Right lobe of liver (tissue), 6 donors: ENCODE measurements around the gene DLX3. TPM values are rescaled to one million over a fixed set of nuclear protein-coding genes. Genes with fewer than 3 reads are reported as not detected.

ENCODE experiments used
- ATAC-seq, 4 donors: fragments of 200-7000 bp; cut with Tn5 transposase; one replicate each; pipeline ENCODE4 v1.9.1; 2020; ENCODE audit warnings: mild to moderate bottlenecking in 4 of 4, moderate library complexity in 4 of 4
- DNase-seq, 3 donors: peaks; one replicate each; pipeline ENCODE4 v3.0.0-alpha.2; 2020
- H3K27ac ChIP-seq, 3 donors: fragments of 200-600 bp; one replicate each; pipeline ENCODE4 v1.8.0; 2022
- H3K27me3 ChIP-seq, 2 donors: fragments of 200-600 bp; one replicate each; pipeline ENCODE4 v1.8.0; 2022
- H3K36me3 ChIP-seq, 4 donors: fragments of 200-600 bp; sonication (generic) in 1 of 4; one replicate each; pipeline versions ENCODE4 v1.5.1 to v1.8.0; 2017 to 2022; ENCODE audit warnings: control low read depth in 1 of 4
- H3K4me1 ChIP-seq, 4 donors: fragments of 200-600 bp; sonication (generic) in 1 of 4; one replicate each; pipeline versions ENCODE4 v1.5.1 to v1.8.0; 2017 to 2022; ENCODE audit warnings: control low read depth in 1 of 4
- H3K4me3 ChIP-seq, 3 donors: fragments of 200-600 bp; one replicate each; pipeline ENCODE4 v1.8.0; 2022
- H3K9me3 ChIP-seq, 4 donors: fragments of 200-600 bp; sonication (generic) in 1 of 4; one replicate each; pipeline versions ENCODE4 v1.5.1 to v1.8.0; 2017 to 2022; ENCODE audit warnings: control low read depth in 1 of 4
- POLR2A ChIP-seq: fragments of 450-650 bp; IDR thresholded peaks from one replicate; pipeline ENCODE4 v1.6.1; 2017; ENCODE audit warnings: antibody characterized with exemption, mild to moderate bottlenecking
- WGBS: methylation state at CpG from one replicate; pipeline ENCODE4 v1.1.6; 2018; ENCODE audit warnings: low coverage, low lambda C conversion rate; ENCODE audit not compliant: insufficient coverage; ENCODE audit errors: missing lambda C conversion rate; 5-methylcytosine and 5-hydroxymethylcytosine counted together
- intact Hi-C, 2 donors: fragments of 100-400 bp; cut with DNase I; formaldehyde crosslinking; loops; one replicate each; pipeline versions ENCODE4 v1.11.2 to v1.14.1; 2022
- total RNA-seq, 6 experiments: library from RNA; depleted of rRNA in 2 of 6; stranded (reverse); fragments of >200 nt in 2 of 6; fragmentation: NEBNext Ultra II Directional in 3 of 6; extraction: Animal tissue kit (Norgen Biotek cat#: 25700) in 3 of 6; gene quantifications; one replicate each; pipeline versions ENCODE4 v1.1.0 to v1.2.4, GENCODE V29; 2016 to 2023
- TF ChIP-seq, protein P1 (sequence below), 4 donors: fragments of 200-600 bp in 3 of 4; fragments of 450-650 bp in 1 of 4; IDR thresholded peaks; one replicate each; pipeline versions ENCODE4 v1.5.1 to v1.8.0; 2016 to 2022; ENCODE audit warnings: antibody characterized with exemption in 4 of 4, mild to moderate bottlenecking in 2 of 4
- donor health status: DM: no; HTN: yes; CAD: no.
- donor health status: DM: no; HTN: no; CAD: no.
- donor health status: DM: no; HTN: no; CAD: no.
- donor health status: DM: no; HTN: yes; CAD: no.
- donor health status: DM: no; HTN: yes; CAD: no.

DLX3 gene
- total RNA-seq, 6 experiments from 2014 or later: not detected

GRCh38 chr17:49976163-49976827, 18.7 kb downstream of the DLX3 start:
- no peak for TF ChIP-seq POLR2A
- TF ChIP-seq, protein P1, sequence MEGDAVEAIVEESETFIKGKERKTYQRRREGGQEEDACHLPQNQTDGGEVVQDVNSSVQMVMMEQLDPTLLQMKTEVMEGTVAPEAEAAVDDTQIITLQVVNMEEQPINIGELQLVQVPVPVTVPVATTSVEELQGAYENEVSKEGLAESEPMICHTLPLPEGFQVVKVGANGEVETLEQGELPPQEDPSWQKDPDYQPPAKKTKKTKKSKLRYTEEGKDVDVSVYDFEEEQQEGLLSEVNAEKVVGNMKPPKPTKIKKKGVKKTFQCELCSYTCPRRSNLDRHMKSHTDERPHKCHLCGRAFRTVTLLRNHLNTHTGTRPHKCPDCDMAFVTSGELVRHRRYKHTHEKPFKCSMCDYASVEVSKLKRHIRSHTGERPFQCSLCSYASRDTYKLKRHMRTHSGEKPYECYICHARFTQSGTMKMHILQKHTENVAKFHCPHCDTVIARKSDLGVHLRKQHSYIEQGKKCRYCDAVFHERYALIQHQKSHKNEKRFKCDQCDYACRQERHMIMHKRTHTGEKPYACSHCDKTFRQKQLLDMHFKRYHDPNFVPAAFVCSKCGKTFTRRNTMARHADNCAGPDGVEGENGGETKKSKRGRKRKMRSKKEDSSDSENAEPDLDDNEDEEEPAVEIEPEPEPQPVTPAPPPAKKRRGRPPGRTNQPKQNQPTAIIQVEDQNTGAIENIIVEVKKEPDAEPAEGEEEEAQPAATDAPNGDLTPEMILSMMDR (IDR thresholded peaks at IDR 0.05): no peak
- no peak overlapping the region for H3K27ac ChIP-seq
- ATAC-seq: no peak
- no peaks in the 10 kb centered on the region for H3K36me3 ChIP-seq
- no peaks in the 10 kb centered on the region for H3K4me1 ChIP-seq
- H3K9me3 ChIP-seq: no peaks in the 10 kb centered on the region
- intact Hi-C loops: no loop called here
- WGBS: 51% methylated on average over 2 of the region's 5 CpGs
- DNase-seq: no peak
- no peak overlapping the region for H3K4me3 ChIP-seq
- peaks cover 5 to 16% of the 10 kb centered on the region in 2 donors for H3K27me3 ChIP-seq

DNA sequence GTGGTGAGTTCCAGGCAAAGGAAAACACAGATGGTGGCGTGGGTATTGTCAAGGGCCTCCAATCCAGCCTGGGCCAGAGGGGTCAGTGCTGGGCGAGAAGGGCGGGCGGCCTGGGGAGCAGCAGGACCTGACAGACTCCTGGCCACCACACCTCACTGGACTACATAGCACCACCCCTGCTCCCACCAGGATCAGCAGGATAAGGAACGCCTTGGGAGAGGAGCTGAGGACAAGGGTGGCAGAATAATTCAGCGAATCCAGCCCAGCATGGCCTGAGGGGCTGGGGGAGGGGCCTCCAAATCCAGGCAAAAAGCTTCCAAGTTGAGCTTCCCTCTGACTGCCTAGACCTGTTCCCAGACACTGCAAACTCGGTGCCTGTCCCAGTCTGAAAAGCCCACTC, 19.5 kb downstream of the DLX3 start:
- WGBS: 62% methylated on average over 6 of the region's 7 CpGs
- intact Hi-C loops: no loop called here
- Histone ChIP-seq H3K4me1 (no peaks in the 10 kb centered on the region), H3K27ac (no peak overlapping the region), H3K36me3 (no peaks in the 10 kb centered on the region), H3K27me3 (peaks cover 5 to 18% of the 10 kb centered on the region in 2 donors), H3K4me3 (no peak overlapping the region), H3K9me3 (no peaks in the 10 kb centered on the region)
- no peak for TF ChIP-seq POLR2A
- TF ChIP-seq, protein P1 (IDR thresholded peaks at IDR 0.05): no peak
- DNase-seq (no peak), ATAC-seq (no peak)

DNA sequence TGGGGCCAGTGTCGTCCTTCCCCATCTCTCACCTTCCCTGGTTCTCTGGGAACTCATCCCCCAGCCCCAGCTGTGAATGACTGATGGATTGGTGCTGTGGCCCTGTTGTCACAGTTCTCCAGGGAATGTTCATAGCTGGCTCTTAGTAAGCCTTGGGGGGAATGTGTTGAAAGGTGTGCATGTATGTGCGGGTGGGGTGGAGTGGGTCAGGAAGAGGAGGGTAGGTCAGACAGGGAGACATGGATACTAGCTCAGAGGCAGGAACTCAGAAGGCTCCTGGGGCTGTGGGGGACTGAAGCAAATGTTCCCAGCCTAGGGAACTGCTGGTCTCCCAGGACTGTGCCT, 21.8 kb downstream of the DLX3 start:
- 13% methylated on average over 1 of the region's 2 CpGs for WGBS
- Histone ChIP-seq H3K4me1 (peaks cover 0 to 5% (median 0%) of the 10 kb centered on the region in 4 donors), H3K27ac (no peak overlapping the region), H3K9me3 (no peaks in the 10 kb centered on the region), H3K36me3 (no peaks in the 10 kb centered on the region), H3K27me3 (peaks cover 5 to 31% of the 10 kb centered on the region in 2 donors), H3K4me3 (no peak overlapping the region)
- intact Hi-C loops: no loop called here
- no peak for DNase-seq
- TF ChIP-seq POLR2A: no peak
- TF ChIP-seq, protein P1 (IDR thresholded peaks at IDR 0.05): no peak
- ATAC-seq: no peak

- TF ChIP-seq, protein P1 (IDR thresholded peaks at IDR 0.05): no peak
- TF ChIP-seq POLR2A: no peak
- peaks cover 5 to 36% of the 10 kb centered on the region in 2 donors for H3K27me3 ChIP-seq
- ATAC-seq (no peak), DNase-seq (no peak)
- no peaks in the 10 kb centered on the region for H3K36me3 ChIP-seq
- intact Hi-C loops: no loop called here
- H3K4me3 ChIP-seq: no peak overlapping the region
- WGBS: 8% methylated on average over 14 of the region's 57 CpGs
- no peaks in the 10 kb centered on the region for H3K9me3 ChIP-seq
- H3K27ac ChIP-seq: no peak overlapping the region
- peaks cover 0 to 5% (median 0%) of the 10 kb centered on the region in 4 donors for H3K4me1 ChIP-seq
Observed at GRCh38 chr17:49972486-49973270, 22.3 kb downstream of the DLX3 start.
